GM23248 (cell line): ENCODE data around the gene PIGO. TPM values are rescaled to one million over a fixed set of nuclear protein-coding genes. Genes with fewer than 3 reads are reported as not detected.

Source experiments
- DNase-seq: peaks from one replicate; pipeline ENCODE4 v3.0.0-alpha.2; 2015
- H2AFZ ChIP-seq: fragments of 200-600 bp; sonication (generic); 2 replicates; pipeline ENCODE4 v1.6.1; 2016; ENCODE audit warnings: antibody characterized with exemption
- H3F3A ChIP-seq: fragments of 200-600 bp; sonication (generic); 2 replicates; pipeline ENCODE4 v1.6.1; 2016; ENCODE audit warnings: mild to moderate bottlenecking, antibody characterized with exemption, mixed run types; ENCODE audit not compliant: insufficient read depth
- H3K27ac ChIP-seq: fragments of 200-600 bp; sonication (generic); 2 replicates; pipeline ENCODE4 v1.5.1; 2016; ENCODE audit warnings: mild to moderate bottlenecking
- H3K27me3 ChIP-seq: fragments of 200-600 bp; sonication (generic); replicated peaks from 2 replicates; pipeline ENCODE4 v1.6.1; 2016; ENCODE audit warnings: mild to moderate bottlenecking; ENCODE audit not compliant: insufficient read depth
- H3K36me3 ChIP-seq: fragments of 200-600 bp; sonication (generic); 2 replicates; pipeline ENCODE4 v1.6.1; 2016; ENCODE audit warnings: low read depth, mild to moderate bottlenecking
- H3K4me1 ChIP-seq: fragments of 200-600 bp; sonication (generic); 2 replicates; pipeline ENCODE4 v1.6.1; 2016; ENCODE audit warnings: mild to moderate bottlenecking; ENCODE audit not compliant: insufficient read depth
- H3K4me2 ChIP-seq: fragments of 200-600 bp; sonication (generic); one replicate; pipeline ENCODE4 v1.6.1; 2016; ENCODE audit warnings: mild to moderate bottlenecking; ENCODE audit not compliant: unreplicated experiment
- H3K4me3 ChIP-seq: fragments of 200-600 bp; sonication (generic); 2 replicates; pipeline ENCODE4 v1.5.1; 2016; ENCODE audit warnings: mild to moderate bottlenecking
- H3K79me2 ChIP-seq: fragments of 200-600 bp; sonication (generic); 2 replicates; pipeline ENCODE4 v1.6.1; 2016; ENCODE audit warnings: mild to moderate bottlenecking; ENCODE audit not compliant: insufficient read depth
- H3K9ac ChIP-seq: fragments of 200-600 bp; sonication (generic); 2 replicates; pipeline ENCODE4 v1.6.1; 2016; ENCODE audit warnings: mild to moderate bottlenecking
- H3K9me2 ChIP-seq: fragments of 200-600 bp; sonication (generic); 2 replicates; pipeline ENCODE4 v1.6.1; 2016; ENCODE audit warnings: mixed run types, mild to moderate bottlenecking, moderate library complexity; ENCODE audit not compliant: insufficient read depth
- H3K9me3 ChIP-seq: fragments of 200-600 bp; sonication (generic); one replicate; pipeline ENCODE4 v1.6.1; 2017; ENCODE audit warnings: low read depth
- H4K20me1 ChIP-seq: fragments of 200-600 bp; sonication (generic); 2 replicates; pipeline ENCODE4 v1.6.0; 2016; ENCODE audit not compliant: insufficient read depth
- EZH2 ChIP-seq: fragments of 200-600 bp; sonication (generic); IDR thresholded peaks from 2 replicates; pipeline ENCODE4 v1.6.1; 2018; ENCODE audit warnings: antibody characterized with exemption, mild to moderate bottlenecking; ENCODE audit not compliant: insufficient read depth, poor library complexity, severe bottlenecking
- EZH2phosphoT487 ChIP-seq: fragments of 200-600 bp; sonication (generic); IDR thresholded peaks from 2 replicates; pipeline ENCODE4 v1.6.1; 2018; ENCODE audit warnings: antibody characterized with exemption, moderate library complexity, mild to moderate bottlenecking, low read depth; ENCODE audit not compliant: insufficient read depth
- WGBS, 2 experiments: methylation state at CpG; one replicate each; pipeline ENCODE4 v1.1.6; 2015 to 2017; ENCODE audit warnings: low lambda C conversion rate in 2 of 2, low coverage in 1 of 2; ENCODE audit errors: missing lambda C conversion rate in 2 of 2; 5-methylcytosine and 5-hydroxymethylcytosine counted together
- in situ Hi-C: fragments of 300-500 bp; cut with MboI; formaldehyde crosslinking; loops from 2 replicates; pipeline ENCODE4 v1.15.0; 2020
- polyA plus RNA-seq: library from polyadenylated mRNA; unstranded; fragments of >200 nt; fragmentation: Nextera tagmentation; extraction: Ambion mirVana; gene quantifications from 2 replicates; pipeline ENCODE4 v1.2.1, GENCODE V29; 2016
- total RNA-seq: library from RNA; depleted of rRNA; stranded (reverse); fragments of >200 nt; shearing (Covaris generic); gene quantifications from 2 replicates; pipeline ENCODE4 v1.2.3, GENCODE V29; 2014; rRNA removed

The PIGO gene
- 16.4 and 17.4 TPM in 2 replicates for total RNA-seq
- polyA plus RNA-seq: 18.6 and 19.5 TPM in 2 replicates

GRCh38 chr9:35096035-35096849 is at the start of gene PIGO:
PIGO (minus strand) TSS chr9:35096591; CDS start chr9:35095565, 1,026 bp downstream.
- DNase-seq: peak; percentile 91
- 1 to 2% methylated on average over 50 to 51 of the region's 53 CpGs for WGBS, 2 experiments

GRCh38 chr9:35142037-35142436 is 45.6 kb upstream of the PIGO start:
- WGBS, 2 experiments: 34 to 41% methylated on average over 5 of the region's 5 CpGs
- Histone ChIP-seq H3K36me3 (no peaks in the 10 kb centered on the region), H3K4me2 (no peak overlapping the region), H3F3A (no peaks in the 10 kb centered on the region), H3K9ac (no peak overlapping the region), H3K27ac (no peak overlapping the region), H3K79me2 (no peaks in the 10 kb centered on the region), H3K4me1 (no peaks in the 10 kb centered on the region), H4K20me1 (no peaks in the 10 kb centered on the region), H3K9me2 (no peaks in the 10 kb centered on the region), H2AFZ (no peak overlapping the region), H3K4me3 (no peak overlapping the region), H3K9me3 (no peaks in the 10 kb centered on the region), H3K27me3 (no peaks in the 10 kb centered on the region)
- TF ChIP-seq EZH2 (no peak), EZH2phosphoT487 (no peak)
- DNase-seq: no peak
- in situ Hi-C loops: no loop called here

More at GRCh38 chr9:35096035-35096849, at the start of gene PIGO:
- Histone ChIP-seq H3K9me3 (no peaks in the 10 kb centered on the region), H3K36me3 (peaks cover 7% of the 10 kb centered on the region; the same call in 1 of the 2 replicates), H3K4me2 (peak within 1 kb of the TSS; percentile 96), H3K27me3 (no peaks in the 10 kb centered on the region), H3K9ac (peak within 1 kb of the TSS; percentile 98), H4K20me1 (no peaks in the 10 kb centered on the region), H3K4me3 (peak within 1 kb of the TSS; percentile 99), H3K79me2 (peaks cover 3% of the 10 kb centered on the region), H3K9me2 (no peaks in the 10 kb centered on the region), H3F3A (peaks cover 8% of the 10 kb centered on the region; the same call in 1 of the 2 replicates), H3K4me1 (no peaks in the 10 kb centered on the region), H3K27ac (peak within 1 kb of the TSS; percentile 89), H2AFZ (peak within 1 kb of the TSS; percentile 99)
- no peak for TF ChIP-seq EZH2phosphoT487
- no peak for TF ChIP-seq EZH2
- in situ Hi-C loops: loop anchor here (10.0 kb wide), 1 partner anchor 191 kb away; no protein-coding TSS in a partner anchor

- no peak overlapping the region for H3K9ac ChIP-seq
- no peak overlapping the region for H3K4me2 ChIP-seq
- no peaks in the 10 kb centered on the region for H3K79me2 ChIP-seq
- WGBS, 2 experiments: 44 to 48% methylated on average over 2 of the region's 2 CpGs
- no peak for DNase-seq
- H3K27ac ChIP-seq: no peak overlapping the region
- no peak for TF ChIP-seq EZH2
- no peak for TF ChIP-seq EZH2phosphoT487
- in situ Hi-C loops: no loop called here
- no peak overlapping the region for H2AFZ ChIP-seq
- H3K4me1 ChIP-seq: no peaks in the 10 kb centered on the region
- no peaks in the 10 kb centered on the region for H4K20me1 ChIP-seq
- no peaks in the 10 kb centered on the region for H3K36me3 ChIP-seq
- H3F3A ChIP-seq: no peaks in the 10 kb centered on the region
- H3K9me3 ChIP-seq: no peaks in the 10 kb centered on the region
- no peak overlapping the region for H3K4me3 ChIP-seq
- H3K27me3 ChIP-seq: no peaks in the 10 kb centered on the region
- no peaks in the 10 kb centered on the region for H3K9me2 ChIP-seq
Measured at GRCh38 chr9:35140093-35140492, 43.7 kb upstream of the PIGO start.

- H3K4me3 ChIP-seq: no peak overlapping the region
Measured at GRCh38 chr9:35136866-35137265, 40.5 kb upstream of the PIGO start.

More at GRCh38 chr9:35136866-35137265, 40.5 kb upstream of the PIGO start:
- Histone ChIP-seq H3K9ac (no peak overlapping the region), H3K27ac (no peak overlapping the region), H4K20me1 (no peaks in the 10 kb centered on the region), H3F3A (no peaks in the 10 kb centered on the region), H3K79me2 (no peaks in the 10 kb centered on the region), H3K9me3 (no peaks in the 10 kb centered on the region), H3K4me2 (no peak overlapping the region), H2AFZ (no peak overlapping the region), H3K36me3 (no peaks in the 10 kb centered on the region), H3K9me2 (no peaks in the 10 kb centered on the region), H3K4me1 (no peaks in the 10 kb centered on the region), H3K27me3 (no peaks in the 10 kb centered on the region)
- WGBS, 2 experiments: 68 to 70% methylated on average over 8 of the region's 8 CpGs
- DNase-seq: peak; percentile 4
- in situ Hi-C loops: no loop called here
- no peak for TF ChIP-seq EZH2phosphoT487
- TF ChIP-seq EZH2: no peak
